Activated naive CD4-positive, alpha-beta T cell treated with Interleukin-2 at 50 U/mL for 16 hours (primary cell): ENCODE measurements around the gene SEPTIN8.

ENCODE experiments used
- DNase-seq: peaks from one replicate; pipeline ENCODE4 v3.0.0-alpha.2; 2020

The SEPTIN8 gene, protein sequence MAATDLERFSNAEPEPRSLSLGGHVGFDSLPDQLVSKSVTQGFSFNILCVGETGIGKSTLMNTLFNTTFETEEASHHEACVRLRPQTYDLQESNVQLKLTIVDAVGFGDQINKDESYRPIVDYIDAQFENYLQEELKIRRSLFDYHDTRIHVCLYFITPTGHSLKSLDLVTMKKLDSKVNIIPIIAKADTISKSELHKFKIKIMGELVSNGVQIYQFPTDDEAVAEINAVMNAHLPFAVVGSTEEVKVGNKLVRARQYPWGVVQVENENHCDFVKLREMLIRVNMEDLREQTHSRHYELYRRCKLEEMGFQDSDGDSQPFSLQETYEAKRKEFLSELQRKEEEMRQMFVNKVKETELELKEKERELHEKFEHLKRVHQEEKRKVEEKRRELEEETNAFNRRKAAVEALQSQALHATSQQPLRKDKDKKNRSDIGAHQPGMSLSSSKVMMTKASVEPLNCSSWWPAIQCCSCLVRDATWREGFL

DNA sequence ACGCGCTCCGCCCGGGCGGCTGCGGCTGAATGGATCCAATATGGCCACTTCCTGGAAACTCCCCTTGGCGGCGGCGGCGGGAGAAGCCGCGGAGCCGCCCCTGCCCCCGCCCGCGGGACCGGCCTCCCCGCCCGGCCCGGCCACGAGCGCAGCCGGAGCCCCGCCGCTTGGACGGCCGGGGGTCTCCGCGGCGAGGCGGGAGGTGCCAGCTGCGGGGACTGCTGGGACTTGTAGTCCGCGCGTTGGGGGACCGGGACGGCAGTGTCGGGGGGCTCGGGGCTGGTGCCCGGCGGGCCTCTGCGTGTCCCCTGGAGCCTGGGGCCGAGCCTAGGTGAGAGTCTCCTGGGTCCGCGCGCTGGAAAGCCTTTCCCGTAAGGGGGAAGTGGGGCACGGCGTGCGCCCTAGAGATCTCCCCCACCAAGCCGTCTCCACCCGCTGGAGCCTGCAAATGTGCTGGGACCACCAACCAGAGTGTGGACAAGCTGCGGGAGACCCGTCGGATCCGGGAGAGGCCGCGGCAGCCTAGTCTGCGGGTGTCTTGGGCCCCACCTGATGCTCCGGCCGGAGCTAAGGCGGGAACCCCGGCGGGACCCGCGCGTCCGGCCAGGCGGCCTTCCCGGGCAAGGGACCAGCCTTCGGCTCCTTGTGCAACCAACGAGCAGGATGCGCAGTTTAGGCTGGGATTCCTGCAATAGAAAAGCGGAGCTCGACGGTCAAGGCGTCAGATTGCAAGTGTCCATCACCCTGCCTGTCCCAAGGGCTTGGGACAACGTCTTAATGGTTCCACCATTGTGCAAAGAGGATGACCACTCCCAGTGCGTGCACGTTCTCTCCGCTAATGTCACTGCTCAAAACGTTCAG is at the start of gene SEPTIN8:
Gene SEPTIN8 (minus strand): TSS at position 31 of the 861 bp plus-strand sequence. CDS start 102 bp downstream, outside the sequence.
- peak; percentile 46 for DNase-seq

DNA sequence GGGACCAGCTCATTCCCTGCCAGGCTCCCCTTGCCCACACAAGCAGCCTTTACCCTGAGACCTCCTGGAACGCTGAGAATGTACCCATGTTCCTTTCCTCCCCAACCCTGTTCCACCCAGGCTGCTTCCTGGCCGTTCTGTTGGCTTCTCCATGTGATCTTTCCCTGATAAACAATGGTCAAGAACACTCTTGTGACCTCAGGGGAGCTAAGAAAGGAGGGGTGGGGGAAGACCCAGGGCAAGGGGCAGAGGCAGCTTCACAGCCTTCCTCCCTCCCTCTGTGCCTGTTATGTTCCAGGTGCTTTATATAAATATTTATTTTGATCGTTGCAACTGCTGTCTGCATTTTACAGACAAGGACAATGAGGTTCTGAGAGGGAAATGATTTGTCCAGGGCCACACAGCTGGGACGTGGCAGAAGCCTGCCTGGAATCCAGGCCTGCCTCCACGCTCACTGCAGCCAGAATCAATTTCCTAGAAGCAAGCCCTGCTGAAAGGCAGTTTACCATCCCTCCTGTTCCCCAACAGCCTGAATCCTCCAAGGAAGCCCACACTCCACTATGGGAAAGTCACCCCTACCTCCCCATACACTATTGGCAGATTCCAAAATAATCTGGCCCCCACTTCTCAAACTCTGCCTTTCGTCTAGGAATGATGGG is 49.5 kb upstream of the SEPTIN8 start:
- no peak for DNase-seq

DNA sequence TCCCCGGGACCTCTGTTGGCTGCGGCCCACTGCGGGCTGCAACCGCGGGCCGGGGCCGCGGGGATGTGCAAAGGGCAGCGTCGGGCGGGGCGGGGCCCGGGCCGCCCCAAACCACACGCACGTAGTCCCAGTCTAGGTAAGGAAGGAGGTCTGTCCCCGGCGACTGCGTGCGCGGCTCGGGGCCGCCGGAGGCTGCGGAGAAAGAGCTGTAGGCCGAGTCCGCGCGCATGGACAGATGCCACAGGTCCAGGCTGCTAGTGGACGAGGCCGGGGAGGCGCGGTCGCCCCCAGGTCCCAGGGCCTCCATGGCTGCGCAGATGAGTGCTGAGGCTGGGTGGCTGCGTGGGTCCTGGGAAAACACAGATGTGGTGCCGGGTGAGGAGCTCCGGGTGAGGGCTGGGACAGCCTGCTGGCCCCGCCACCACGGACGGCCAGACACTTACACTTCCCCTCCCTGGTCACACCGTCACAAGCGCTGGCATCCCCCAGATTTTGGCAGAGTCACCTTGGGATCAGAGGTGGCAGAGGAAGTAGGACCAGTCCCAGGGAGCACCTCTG is 48.9 kb upstream of the SEPTIN8 start:
- DNase-seq, result peak; percentile 22

DNA sequence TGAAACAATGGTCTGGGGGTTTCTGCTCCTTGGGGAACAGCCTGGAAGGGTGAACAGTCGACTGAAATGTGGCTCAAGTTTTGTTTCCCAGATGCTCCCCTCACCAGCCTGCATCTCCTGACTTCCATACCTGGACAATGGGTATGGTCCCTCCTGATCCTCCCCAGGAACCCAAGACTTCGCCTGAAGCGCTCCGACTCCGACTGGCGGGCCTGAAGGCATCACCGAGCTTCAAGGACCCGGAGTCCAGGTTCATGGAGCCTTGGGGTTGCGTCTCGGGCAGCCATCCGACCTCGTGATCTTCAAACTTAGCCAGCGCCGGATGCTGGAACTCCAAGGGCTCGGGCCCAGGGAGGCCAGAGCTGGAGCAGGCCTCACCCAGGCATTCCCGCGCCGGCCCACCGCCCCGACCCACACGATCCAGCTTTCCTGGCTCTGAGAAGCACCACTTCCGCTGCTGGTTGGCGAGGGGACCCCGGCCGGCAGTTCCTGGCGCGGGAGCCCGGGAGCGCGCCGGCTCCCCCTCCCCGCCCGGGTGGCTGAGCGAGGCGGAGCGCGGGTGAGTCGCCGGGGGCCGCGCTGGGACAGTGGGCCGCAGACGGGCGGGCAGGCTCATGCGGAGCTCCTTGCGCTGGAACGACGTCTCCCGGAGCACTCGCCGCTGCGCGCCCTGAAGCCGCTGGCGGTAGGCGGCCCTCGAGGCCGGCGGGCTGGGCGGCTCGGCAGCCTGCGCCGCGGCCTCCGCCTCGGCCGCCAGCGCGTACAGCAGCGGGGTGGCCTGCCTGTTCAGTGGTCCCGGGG is 48.2 kb upstream of the SEPTIN8 start:
- no peak for DNase-seq

DNA sequence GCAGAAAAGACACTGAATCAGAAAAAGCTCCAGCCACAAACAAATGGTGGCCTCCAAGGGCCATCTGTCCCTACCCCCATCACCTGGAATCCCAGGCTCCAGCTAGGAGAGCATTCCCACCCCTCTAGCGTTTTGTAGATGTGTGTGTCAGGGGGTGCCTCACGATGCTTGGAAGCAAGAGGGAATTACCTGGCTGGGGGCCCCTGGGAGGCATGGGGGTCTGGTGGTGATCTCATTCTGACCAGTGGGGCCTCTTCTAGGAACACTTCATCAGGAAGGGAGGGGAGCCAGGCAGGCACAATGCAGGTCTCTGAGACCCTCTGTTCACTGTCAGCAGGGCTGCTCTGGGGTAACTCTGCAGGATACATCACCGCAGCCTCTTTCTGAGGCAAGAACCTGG is 47.4 kb upstream of the SEPTIN8 start:
- no peak for DNase-seq

DNA sequence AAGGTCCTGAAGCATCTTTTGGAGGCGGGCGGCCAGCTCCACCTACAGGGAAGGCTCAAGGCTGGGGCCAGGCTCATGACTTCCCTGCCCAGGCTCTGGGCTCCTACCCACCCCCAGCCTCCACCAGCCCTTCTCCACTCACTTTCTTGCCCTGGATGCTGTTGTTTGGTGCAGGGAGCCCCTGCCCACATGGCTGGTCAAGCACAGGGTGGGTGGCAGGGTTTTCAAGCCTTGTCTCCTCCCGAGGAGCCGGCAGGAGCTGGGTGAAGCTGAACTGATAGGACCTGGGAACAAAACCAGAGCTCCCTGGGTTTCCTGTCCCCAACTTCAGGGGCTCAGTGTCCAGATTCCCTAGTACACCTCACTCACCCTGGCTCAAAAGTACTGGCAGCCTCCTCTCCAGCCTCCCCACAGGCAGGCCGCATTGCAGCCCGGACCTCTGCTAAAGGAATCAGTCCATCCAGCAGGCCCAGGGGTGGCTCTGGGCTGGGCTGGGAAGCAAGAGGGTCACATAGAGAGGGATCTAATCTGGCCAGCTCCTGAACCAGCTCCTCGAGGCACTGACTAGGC is 46.5 kb upstream of the SEPTIN8 start:
- DNase-seq, result no peak

DNA sequence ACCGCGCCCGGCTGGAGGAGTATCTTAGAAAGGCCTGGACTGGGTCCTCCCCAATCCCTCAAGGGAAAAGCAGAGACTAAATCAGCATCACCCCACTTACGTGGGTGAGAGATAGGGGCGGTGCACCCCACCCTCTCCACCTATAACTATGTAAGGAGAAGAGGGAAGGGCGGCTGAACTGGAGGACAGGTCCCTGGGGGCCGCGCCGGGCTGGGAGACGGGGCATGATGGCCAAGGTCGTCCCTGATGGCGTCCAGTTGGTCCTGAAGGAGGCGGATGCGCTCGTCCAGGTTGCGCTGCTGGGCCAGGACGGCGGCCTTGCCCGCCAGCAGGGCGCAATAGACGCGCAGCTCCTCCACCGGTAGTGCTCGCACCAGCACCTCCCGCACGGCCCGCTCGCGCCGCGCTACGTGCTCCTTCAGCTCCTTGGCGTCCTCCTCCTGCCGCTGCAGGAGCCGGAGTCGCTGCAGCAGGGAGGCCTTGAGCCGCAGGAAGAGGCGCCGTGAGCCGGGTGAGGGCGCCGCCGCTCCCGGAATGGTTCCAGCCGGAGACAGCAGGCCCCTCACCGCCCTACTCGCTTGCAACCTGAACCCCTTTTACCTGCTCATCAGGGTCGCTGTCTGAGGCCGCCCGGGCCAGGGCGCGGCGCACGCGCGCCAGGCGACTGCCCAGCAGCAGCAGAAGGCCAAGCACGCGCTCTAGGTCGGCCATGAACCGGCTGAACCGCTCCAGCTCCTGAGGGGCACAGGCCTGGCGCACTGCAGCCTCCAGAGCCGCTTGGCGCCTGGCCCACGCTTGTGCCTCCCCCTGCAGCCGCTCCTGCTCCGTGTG is 45.8 kb upstream of the SEPTIN8 start:
- no peak for DNase-seq

DNA sequence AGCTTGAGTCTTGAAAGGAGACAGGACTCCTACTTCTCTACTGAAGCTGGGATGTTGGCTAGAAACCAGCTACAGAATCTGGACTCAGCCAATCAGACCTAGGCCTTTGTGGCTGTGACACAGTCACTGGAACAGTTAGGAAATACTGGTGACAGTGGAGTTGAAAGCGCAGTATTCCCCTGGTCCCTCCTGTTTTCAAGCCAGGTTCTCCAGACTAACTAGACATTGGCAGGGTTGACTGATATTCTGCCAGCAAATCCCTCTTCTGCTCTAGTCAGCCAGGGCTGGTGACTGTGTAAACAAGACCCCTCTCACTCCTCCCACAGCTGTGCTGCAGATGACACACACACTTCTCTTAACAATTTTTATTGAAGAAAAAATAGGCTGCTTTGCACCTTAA is 44.8 kb upstream of the SEPTIN8 start:
- DNase-seq, result no peak

DNA sequence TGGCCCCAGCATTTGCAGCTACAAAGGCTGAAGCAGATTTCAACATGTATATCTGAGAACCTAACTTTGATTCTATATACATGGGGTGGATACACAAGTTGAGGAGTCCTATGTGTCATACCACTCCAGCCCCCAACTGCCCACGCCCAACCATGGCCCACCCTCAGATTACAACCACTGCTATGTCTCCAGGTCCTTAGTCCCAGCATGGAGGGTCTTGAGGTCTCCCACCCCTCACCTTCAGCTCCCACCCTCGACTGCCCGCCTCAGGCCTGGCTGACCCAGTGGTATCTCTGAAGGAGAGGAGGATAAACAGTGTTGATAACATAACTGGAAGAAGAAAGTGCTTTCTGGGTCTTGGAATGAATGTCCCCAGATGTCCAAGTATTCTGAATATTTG is 44.3 kb upstream of the SEPTIN8 start:
- DNase-seq, result no peak

DNA sequence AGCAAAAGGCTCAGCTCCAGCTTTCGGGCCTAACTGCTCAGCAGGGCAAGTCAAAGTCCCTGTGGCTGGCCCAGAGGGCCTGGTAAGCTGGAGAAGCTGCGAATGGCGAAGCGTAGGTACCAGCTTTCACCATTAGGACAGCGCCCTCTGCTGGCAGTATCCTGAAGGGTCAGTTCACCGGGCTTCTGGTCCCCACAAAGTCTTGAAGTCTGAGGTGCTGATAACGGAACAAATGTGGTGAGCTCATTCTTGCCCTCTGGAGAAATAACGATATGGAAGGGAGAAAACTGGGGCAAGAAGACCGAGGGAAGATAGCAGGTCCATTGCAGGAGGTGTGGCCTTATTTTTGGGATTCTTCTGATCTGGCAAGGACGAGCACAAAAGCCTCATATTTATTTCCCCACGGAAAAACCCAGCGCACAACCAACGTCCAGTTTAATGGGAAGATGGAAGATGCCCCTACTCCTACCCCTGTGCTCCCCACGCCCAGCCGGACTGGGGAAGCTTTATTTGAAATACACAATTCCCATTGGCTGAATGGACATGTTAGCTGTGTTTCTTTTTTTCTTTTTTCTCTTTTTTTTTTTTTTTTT is 43.2 kb upstream of the SEPTIN8 start:
- DNase-seq, result peak; percentile 90

DNA sequence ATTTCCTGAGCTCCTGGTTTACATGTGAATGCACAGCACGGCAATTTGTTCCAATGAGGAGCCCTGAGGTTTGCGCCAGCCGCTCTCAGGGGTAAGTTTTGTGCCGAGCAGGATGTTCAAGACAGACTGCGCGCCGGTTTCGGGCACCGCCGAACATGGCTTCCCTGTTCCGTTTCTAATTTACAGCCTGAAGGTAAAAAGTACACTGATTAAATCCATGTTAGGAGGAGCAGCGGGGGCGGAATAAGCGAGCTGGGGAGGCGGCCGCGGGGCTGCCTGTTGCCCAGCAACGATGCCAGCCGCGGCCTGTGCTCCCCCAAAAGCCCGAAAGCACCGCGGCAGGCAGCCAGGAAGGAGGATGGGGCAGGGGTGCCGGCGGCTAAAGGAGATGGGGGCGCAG is 42.4 kb upstream of the SEPTIN8 start:
- DNase-seq, result no peak

DNA sequence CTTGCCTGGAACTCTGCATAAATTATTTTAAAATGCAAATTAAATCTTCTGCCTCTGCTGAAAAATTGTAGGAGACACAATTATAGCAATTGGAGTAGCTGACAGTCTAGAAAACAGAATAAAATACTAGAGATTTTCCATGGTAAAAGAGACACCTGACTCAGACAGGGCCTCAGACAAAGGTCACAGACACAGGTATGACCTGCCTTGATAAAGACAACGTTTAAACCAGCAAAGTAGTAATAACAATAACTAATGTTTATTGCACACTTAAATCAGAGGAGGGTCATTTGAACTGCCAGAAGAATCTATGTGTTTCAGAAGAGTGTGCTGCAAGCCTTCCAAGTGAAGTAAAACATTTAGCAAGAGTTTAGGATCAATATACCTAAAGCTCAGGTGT is 40.0 kb upstream of the SEPTIN8 start:
- no peak for DNase-seq

DNA sequence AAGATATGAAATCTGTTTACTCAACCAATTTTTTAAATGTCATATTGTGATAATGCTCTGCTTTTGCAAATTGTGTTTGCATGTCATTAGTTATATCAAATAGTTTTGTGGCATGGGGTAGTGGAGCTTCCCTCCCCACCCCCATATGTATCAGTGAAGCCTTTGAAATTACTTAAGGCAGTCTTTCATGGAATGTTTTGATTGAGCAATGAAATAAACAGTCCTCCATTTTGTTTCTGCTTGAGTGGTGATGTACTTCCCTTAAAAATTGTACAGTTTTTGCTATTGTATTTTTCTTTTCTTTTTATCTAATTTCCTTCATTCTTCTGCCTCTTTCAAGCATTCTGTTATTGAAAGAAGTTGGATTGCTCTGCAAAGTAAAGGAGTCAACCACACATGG is 39.5 kb upstream of the SEPTIN8 start:
- no peak for DNase-seq

DNA sequence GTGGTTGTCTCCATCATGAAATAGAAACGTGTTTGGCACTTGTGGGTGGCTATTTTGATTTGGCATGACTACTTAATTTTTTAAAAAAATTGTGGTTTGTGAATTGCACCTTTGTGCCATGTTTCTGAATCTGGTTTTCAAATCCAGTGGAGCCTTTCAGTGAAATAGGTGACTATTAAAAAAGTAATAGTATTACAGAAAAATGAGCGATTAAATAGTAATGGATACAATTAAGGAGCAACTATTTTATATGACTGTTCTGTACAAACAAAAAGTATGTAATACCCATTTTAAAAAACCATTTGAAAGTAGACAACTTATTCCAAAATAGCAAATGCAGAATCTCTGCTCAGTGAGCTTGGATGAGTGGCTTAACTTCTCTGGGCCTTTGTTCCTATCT is 39.0 kb upstream of the SEPTIN8 start:
- no peak for DNase-seq

DNA sequence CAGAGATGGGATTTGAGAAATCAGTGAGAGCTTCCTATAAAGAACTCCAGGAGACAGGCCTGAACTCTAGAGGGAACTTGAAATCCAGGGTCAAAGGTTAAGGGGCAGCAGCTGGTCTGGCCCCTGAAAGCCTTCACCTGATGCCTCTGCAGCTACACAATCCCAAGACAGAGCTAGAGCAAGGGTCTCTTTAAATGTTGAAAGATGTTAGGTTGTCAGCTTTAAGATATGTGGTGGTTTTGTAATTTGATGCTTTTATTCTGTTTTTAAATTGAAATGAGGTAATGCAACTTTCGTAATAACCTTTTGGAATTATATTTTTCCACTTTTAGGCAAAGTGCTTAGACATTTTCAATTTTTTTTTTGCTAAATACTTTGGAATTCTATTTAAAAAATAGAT is 38.4 kb upstream of the SEPTIN8 start:
- DNase-seq, result no peak

DNA sequence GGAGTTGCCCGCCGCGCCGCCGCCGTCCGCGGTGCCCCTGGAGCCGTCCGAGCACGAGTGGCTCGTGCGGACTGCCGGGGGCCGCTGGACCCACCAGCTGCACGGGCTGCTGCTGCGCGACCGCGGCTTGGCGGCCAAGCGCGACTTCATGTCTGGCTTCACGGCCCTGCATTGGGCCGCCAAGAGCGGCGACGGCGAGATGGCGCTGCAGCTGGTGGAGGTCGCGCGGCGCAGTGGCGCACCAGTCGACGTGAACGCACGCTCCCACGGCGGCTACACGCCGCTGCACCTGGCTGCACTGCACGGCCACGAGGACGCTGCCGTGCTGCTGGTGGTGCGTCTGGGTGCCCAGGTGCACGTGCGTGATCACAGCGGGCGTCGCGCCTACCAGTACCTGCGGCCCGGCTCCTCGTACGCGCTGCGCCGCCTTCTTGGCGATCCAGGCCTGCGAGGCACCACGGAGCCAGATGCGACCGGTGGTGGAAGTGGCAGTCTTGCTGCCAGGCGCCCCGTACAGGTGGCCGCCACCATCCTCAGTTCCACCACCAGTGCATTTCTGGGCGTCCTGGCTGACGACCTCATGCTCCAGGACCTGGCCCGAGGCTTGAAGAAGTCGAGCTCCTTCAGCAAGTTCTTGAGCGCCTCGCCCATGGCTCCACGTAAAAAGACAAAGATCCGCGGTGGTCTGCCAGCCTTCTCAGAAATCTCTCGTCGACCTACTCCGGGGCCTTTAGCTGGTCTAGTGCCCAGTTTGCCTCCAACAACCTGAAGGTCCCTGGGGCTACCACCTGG is 37.7 kb upstream of the SEPTIN8 start:
- DNase-seq, result no peak

DNA sequence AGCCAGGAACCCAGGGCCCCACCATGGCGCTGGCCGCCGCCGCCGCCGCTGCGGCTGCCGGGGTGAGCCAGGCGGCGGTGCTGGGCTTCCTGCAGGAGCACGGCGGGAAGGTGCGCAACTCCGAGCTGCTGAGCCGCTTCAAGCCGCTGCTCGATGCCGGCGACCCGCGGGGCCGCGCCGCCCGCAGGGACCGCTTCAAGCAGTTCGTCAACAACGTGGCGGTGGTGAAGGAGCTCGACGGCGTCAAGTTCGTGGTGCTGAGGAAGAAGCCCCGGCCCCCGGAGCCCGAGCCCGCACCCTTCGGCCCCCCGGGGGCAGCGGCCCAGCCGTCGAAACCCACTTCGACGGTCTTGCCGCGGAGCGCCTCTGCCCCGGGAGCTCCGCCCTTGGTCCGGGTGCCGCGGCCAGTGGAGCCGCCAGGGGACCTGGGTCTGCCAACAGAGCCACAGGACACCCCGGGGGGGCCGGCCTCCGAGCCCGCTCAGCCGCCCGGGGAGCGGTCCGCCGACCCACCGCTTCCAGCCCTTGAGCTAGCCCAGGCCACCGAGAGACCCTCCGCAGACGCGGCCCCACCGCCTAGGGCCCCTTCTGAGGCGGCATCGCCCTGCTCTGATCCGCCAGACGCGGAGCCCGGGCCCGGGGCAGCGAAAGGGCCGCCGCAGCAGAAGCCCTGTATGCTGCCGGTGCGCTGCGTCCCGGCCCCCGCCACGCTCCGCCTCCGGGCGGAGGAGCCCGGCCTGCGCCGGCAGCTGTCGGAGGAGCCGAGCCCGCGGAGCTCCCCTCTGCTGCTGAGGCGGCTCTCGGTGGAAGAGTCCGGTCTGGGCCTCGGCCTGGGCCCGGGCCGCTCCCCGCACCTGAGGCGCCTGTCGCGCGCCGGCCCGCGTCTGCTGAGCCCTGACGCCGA is 36.8 kb upstream of the SEPTIN8 start:
- DNase-seq, result peak; percentile 29

DNA sequence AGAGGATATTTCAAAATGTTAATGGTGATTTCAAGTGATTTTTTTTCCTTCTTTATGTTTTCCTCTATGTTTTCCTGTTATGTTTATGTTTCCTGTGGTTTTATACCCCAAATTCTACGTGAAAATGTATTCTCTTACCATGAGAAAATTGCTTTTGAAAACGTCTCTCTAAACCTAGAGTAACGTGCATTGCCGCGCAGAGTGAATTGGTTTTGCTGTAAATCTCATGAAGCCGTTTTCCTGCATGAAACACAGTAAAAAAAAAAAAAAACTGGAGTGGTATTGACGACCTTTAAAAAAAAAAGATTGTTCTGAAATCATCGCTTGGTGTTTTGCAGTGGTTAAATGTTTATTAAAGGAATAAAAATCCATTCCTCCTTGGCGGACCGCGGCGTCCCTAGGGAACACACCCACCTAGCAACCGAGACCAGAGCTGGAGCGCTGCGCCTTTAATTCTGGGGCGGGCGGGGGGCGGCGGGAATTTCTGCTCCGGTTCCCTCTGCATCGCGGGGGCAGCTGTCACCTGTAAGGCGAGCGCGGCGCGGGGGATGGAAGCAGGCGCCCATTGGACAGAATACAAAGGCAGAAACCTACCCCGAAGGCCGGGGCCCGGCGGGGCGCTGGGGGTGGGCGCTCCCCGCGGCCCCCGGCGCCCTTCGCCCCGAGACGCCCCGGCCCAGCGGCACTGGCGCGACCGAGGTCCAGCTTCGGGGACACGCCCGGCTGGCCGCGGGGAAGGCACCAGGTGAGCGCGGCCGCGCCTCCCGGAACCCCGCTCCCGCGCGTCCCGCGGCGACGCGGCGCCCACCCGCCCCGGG is 36.0 kb upstream of the SEPTIN8 start, which contains the start of gene SOWAHA:
Gene SOWAHA (plus strand): TSS at position 522 of the 818 bp plus-strand sequence. CDS start 320 bp downstream, outside the sequence.
- DNase-seq, result no peak
